ENCODE data around the gene LEFTY2. TPM values are rescaled to one million over a fixed set of nuclear protein-coding genes. Genes with fewer than 3 reads are reported as not detected.
"Not testable (repeated sequence)": the region's sequence is repeated elsewhere in the genome, so short reads cannot be mapped to it uniquely, and the experiment has no call there.

The LEFTY2 gene
- total RNA-seq, 1 donor from 2014 or later = 0.43 TPM

DNA sequence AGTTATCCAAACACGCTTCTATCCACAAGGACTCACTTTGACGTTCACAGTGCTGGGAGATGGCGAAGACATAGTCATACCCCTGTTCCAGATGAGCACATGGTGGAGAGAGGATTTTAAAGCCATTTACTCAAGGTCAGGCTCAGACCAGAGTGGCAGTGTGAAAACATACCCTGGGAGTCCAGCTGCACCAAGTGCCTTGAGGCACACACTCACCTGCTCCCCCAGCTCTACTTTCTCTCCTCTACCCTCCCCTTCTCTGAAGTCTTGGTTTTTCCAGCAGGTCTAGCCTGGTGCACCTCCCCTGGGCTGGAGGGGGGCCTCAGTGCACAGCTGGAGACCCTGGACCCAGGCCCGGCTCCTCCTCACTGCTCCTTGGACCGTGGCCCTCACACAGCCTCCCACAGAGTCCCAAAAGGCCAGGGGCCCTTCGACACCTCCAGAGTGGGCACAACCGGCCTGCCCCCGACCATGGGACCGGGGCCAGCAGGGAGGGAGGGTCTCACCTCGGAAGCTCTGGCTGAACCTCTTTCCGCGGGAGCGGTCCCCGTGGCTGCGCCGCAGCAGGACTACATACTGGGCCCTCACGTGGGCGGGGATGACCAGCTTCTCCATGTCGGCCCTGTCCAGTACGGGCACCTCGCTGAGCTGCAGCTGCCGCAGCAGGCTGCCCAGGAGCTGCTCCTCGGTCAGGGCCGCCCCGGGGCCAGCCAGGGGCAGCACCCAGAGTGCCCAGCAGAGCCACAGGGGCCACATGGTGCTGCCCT is 452 bp downstream of the LEFTY2 start:
- Mint-ChIP-seq H3K4me3 (ENCODE audit: unreplicated experiment) (no peak overlapping the region), H3K9me3 (ENCODE audit: unreplicated experiment) (no peaks in the 10 kb centered on the region), H3K36me3 (ENCODE audit: unreplicated experiment) (no peaks in the 10 kb centered on the region), H3K4me1 (ENCODE audit: unreplicated experiment) (peaks cover 8% of the 10 kb centered on the region), H3K27me3 (ENCODE audit: unreplicated experiment) (peaks cover 5% of the 10 kb centered on the region), H3K27ac (ENCODE audit: unreplicated experiment) (no peak overlapping the region)
- DNase-seq (ENCODE audit: extremely low spot score, unreplicated experiment) = no peak
- TF ChIP-seq, protein P1, sequence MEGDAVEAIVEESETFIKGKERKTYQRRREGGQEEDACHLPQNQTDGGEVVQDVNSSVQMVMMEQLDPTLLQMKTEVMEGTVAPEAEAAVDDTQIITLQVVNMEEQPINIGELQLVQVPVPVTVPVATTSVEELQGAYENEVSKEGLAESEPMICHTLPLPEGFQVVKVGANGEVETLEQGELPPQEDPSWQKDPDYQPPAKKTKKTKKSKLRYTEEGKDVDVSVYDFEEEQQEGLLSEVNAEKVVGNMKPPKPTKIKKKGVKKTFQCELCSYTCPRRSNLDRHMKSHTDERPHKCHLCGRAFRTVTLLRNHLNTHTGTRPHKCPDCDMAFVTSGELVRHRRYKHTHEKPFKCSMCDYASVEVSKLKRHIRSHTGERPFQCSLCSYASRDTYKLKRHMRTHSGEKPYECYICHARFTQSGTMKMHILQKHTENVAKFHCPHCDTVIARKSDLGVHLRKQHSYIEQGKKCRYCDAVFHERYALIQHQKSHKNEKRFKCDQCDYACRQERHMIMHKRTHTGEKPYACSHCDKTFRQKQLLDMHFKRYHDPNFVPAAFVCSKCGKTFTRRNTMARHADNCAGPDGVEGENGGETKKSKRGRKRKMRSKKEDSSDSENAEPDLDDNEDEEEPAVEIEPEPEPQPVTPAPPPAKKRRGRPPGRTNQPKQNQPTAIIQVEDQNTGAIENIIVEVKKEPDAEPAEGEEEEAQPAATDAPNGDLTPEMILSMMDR (IDR thresholded peaks at IDR 0.05) = no peak

DNA sequence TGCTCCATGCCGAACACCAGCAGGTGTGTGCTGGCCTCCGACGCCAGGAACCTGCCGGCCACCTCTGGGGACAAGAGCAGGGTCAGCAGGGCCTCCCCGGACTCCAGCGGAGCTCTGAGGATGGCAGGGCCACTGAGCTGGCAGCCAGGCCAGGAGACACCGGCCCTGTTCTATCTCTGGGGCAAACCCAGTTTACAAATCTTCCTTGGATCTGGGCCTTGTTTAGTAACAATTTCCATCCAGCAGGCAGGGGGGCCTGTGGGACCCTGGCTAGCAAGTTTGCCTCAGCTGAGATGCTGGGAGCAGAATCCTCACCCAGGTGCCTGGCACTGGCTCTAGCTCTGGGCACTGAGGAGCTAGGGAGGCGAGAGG is 1.1 kb downstream of the LEFTY2 start:
- H3K27me3 Mint-ChIP-seq (ENCODE audit: unreplicated experiment); H3K4me3 Mint-ChIP-seq (ENCODE audit: unreplicated experiment); DNase-seq (ENCODE audit: extremely low spot score, unreplicated experiment); H3K36me3 Mint-ChIP-seq (ENCODE audit: unreplicated experiment); H3K9me3 Mint-ChIP-seq (ENCODE audit: unreplicated experiment); H3K4me1 Mint-ChIP-seq (ENCODE audit: unreplicated experiment); H3K27ac Mint-ChIP-seq (ENCODE audit: unreplicated experiment): not testable (repeated sequence)

DNA sequence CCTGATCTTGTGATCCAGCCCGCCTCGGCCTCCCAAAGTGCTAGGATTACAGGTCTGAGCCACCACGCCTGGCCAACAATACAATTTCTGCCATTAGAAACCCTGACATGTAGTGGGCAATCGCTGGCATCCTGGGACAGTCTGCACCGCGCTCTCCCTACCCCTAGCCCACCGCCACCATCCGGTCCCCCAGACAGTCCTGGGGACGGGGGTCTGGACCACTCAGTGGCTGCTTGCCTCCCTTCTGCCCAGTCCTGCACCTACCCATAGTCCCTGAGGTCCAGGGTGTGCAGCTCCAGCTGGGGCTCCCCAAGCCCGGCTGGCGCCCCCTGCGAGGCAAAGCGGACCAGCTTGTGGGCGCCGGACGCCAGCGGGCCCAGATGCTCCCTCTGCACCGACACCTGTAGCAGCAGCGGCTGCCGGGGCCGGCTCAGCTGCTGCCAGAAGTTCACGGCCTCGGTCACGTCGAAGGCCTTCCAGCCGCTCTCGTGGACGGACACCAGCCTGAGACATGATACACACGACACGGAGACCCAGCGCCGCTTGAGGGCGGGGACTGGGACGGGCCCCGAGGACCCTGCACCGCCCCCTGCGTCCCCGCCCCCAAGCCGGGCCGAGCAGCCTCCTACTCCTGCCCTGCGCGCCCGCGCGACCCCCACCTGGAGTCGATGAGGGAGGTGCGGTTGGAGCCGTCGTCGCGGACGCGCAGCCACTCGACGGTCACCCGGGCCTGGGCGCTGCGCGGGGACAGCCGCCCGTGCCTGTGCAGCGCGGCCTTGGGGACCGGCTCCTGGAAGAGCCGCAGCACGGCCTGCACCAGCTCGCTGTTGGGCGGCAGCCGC is 1.7 kb downstream of the LEFTY2 start:
- H3K27me3 Mint-ChIP-seq (ENCODE audit: unreplicated experiment); H3K9me3 Mint-ChIP-seq (ENCODE audit: unreplicated experiment); H3K27ac Mint-ChIP-seq (ENCODE audit: unreplicated experiment); DNase-seq (ENCODE audit: extremely low spot score, unreplicated experiment); H3K36me3 Mint-ChIP-seq (ENCODE audit: unreplicated experiment); H3K4me1 Mint-ChIP-seq (ENCODE audit: unreplicated experiment); H3K4me3 Mint-ChIP-seq (ENCODE audit: unreplicated experiment): not testable (repeated sequence)

DNA sequence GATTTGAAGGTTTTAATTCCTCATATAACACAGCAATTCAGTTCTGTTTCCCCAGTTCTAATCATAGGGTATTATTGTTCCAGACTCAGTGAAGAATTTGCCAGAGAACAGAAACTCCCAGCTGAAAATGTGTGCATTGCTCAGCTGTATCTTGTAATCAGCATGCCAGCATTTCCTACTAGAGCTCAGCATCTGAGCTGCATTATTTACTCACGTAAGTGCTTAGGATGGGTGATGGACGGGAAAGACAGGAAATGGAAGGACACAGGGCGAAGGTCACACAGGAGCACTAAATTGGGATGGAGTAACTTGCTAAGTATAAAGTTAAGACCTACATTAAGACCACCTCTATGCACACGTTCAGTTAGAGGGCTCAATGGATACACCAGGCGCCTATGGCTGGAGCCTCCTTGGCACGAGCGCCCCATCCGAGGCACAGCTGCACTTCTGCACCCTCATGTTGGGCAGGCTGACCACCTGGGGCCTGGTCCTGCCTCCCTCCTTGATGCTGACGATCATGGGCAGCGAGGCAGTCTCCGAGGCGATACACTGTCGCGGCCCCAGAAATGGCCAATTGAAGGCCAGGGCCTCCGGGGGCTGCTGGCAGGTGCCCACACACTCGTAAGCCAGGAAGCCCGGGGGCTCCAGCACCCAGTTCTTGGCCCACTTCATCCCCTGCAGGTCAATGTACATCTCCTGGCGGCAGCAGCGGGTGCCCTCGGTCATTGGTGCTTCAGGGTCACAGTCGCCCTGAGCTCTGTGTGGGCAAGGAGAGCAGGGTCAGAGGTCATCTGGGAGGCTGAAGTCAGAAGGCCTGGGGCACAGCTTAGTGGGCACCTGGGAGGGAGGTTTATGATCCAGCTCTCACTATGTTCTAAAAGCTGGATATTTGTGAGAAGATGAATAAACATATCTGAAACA is 3.7 kb downstream of the LEFTY2 start:
- Mint-ChIP-seq H3K27ac (ENCODE audit: unreplicated experiment) (no peak overlapping the region), H3K4me1 (ENCODE audit: unreplicated experiment) (peaks cover 8% of the 10 kb centered on the region), H3K9me3 (ENCODE audit: unreplicated experiment) (no peaks in the 10 kb centered on the region), H3K36me3 (ENCODE audit: unreplicated experiment) (no peaks in the 10 kb centered on the region), H3K27me3 (ENCODE audit: unreplicated experiment) (no peaks in the 10 kb centered on the region), H3K4me3 (ENCODE audit: unreplicated experiment) (no peak overlapping the region)
- no peak for DNase-seq (ENCODE audit: extremely low spot score, unreplicated experiment)
- TF ChIP-seq, protein P1 (IDR thresholded peaks at IDR 0.05) = no peak

DNA sequence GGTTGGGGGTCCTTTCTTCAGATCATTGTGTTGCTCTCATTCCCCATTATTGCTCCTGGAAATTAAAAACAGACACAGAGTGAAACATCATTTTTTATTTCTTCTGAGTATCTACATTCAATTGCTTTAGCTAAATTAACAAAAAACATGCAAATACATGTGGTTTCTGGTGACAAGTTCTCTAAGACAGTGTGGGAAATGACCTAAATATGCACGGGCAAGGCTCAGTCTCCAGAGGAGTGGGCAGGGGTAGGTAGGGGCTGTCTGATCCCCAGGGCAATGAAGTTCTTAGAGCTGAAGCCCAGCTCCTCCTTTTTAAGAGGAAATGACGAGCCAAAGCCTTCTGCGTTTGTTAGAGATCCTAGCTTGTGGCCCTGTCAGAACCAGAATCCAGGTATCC is 4.5 kb downstream of the LEFTY2 start:
- no peak for DNase-seq (ENCODE audit: extremely low spot score, unreplicated experiment)
- Mint-ChIP-seq H3K4me3 (ENCODE audit: unreplicated experiment) (no peak overlapping the region), H3K36me3 (ENCODE audit: unreplicated experiment) (no peaks in the 10 kb centered on the region), H3K27me3 (ENCODE audit: unreplicated experiment) (no peaks in the 10 kb centered on the region), H3K27ac (ENCODE audit: unreplicated experiment) (no peak overlapping the region), H3K4me1 (ENCODE audit: unreplicated experiment) (peaks cover 3% of the 10 kb centered on the region), H3K9me3 (ENCODE audit: unreplicated experiment) (no peaks in the 10 kb centered on the region)
- TF ChIP-seq, protein P1 (IDR thresholded peaks at IDR 0.05) = no peak

DNA sequence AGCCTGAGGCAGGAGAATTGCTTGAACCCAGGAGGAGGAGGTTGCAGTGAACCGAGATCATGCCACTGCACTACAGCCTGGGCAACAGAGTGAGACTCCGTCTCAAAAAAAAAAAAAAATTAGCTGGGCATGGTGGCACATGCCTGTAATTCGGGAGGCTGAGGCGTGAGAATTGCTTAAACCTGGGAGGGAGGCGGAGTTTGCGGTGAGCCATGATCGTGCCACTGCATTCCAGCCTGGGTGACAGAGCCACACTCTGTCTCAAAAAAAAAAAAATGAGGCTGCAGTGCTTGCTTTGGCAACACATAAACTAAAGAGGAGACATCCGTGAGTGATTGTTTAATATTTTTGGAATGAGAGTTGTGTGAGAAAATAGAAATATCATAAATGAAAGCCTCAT is 4.9 kb downstream of the LEFTY2 start:
- H3K27ac Mint-ChIP-seq (ENCODE audit: unreplicated experiment); H3K27me3 Mint-ChIP-seq (ENCODE audit: unreplicated experiment); H3K36me3 Mint-ChIP-seq (ENCODE audit: unreplicated experiment); H3K4me1 Mint-ChIP-seq (ENCODE audit: unreplicated experiment); H3K9me3 Mint-ChIP-seq (ENCODE audit: unreplicated experiment); DNase-seq (ENCODE audit: extremely low spot score, unreplicated experiment); H3K4me3 Mint-ChIP-seq (ENCODE audit: unreplicated experiment): not testable (repeated sequence)

All from osteocyte (in vitro differentiated cells).